Myocyte (in vitro differentiated cells): ENCODE measurements around the gene TSPAN5. TPM values are rescaled to one million over a fixed set of nuclear protein-coding genes. Genes with fewer than 3 reads are reported as not detected.

Experiments
- DNase-seq: peaks from one replicate; pipeline ENCODE4 v3.0.0-alpha.2; 2012; ENCODE audit warnings: low read depth
- total RNA-seq: library from RNA; depleted of rRNA; stranded (reverse); fragments of >200 nt; gene quantifications from 2 replicates; pipeline ENCODE4 v1.2.3, GENCODE V29; 2014

Gene TSPAN5
- total RNA-seq, 1 donor from 2014 or later: 14.1 TPM

DNA sequence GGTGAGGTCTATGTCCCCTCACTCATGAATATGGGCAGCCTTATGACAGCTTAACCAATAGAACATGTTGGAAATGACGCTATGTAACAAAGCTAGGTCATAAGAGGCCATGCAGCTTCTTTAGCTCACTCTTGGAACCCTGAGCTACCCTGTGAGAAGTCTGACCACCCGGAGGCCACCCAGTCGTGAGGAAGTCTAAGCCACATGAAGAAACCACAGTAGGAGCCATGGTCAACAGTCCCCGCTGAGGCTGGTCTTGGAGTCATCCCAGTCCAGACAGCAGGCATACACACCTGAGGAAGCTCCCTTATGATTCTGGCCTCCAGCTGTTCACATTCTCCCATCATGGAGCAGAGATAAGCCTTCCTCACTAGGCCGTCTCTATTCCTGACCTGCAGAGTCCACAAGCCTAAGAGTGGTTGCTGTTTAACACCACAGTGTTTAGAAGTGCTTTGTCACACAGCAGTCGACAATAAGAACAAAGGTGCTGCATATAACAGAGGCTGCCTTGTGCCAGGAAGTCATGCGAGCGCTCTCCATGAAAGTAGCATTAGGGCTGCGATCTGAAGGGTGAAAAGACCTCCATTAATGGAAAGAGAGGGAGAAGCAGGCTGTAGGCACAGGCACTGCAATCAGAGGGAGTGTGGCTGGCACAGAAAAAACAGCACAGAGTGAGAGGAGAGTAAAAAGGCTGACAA is 38.2 kb downstream of the TSPAN5 start:
- no peak for DNase-seq

DNA sequence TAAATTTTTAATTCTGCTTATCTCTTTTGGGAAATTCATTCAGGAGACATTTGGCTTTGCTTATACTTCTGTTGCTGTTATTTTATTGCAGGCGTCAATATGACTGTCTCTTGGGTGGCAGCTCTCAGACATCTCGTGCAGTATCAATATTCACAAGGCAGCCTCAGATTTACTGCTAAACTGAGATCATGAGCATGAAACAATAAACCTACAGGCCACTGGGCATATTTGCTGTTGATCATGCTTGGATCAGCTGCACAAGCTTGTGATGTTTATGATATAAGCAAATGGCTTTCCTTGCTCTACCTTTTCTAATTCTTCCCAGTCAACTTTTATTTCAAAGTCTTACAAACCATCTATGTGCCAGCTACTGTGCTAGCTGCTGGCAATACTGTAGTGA is 39.2 kb downstream of the TSPAN5 start:
- no peak for DNase-seq

DNA sequence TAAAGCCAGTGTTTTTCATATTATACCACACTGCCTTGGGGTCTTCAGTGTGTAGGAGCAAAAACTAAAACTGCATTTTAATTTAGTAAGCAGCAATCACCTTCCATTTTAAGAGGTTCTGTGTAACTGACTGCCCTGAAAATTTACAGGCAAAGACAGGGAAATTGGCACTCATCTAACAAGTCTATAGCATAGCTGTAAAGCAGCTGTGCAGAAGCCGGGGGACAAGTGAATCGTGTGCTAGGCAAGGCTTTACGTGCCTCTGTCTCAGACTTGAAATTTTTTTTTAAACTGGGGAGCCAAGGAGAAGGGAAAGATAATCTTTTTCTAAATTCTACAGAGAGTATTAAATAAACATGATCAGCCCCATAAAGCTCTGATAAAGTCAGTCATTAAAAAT is 39.7 kb downstream of the TSPAN5 start:
- no peak for DNase-seq

DNA sequence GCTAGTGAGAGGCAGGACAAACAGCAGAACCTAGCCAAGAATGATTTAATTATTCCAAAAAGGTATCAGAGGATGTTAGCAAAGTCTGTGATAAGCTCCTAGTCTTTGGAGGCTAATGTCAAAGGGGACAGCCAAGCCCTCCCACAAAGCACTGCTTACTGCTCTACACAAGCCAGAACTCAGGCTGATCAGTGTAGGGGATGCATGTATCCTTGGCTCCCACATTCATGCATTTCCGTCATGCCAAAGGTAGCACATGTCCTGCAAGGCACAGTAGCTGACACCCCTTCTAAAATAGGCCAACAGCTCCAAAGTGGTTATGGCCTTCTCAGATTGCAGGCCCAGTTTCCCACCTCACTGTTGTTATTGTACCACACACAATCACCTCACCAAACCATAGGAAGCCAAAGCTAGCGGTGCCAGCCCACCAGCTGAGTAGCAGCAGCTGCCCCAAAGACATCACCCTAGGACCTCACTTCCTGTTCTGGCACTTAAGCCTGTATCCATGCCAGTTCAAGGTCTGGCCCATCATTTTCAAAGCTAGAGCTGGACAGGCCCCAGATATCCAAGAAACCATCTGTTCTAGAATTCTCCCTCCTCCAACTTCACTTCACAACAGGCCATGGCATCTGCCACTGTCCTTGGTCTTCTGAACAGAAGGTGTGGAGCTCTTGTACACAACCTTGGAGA is 40.9 kb downstream of the TSPAN5 start:
- DNase-seq: peak; percentile 83

DNA sequence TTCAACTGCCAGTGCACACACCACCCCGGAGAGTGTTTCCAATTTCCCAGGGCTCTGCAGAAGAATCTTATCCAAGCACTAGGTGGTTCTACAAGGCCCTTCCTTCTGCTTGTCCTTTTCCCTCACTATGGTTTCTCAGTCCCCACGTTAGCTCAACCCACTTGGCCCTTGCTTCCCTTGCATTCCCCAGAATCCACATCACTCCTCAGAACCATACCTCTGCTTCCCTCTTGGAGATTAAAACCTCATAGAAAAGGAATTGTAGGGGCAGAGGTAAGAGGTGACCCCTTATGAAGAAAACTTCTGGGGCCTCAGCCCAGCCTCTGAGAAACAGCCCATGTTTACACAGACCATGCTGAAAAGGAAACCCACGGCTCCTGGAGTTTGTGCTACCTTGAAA is 42.4 kb downstream of the TSPAN5 start:
- no peak for DNase-seq

DNA sequence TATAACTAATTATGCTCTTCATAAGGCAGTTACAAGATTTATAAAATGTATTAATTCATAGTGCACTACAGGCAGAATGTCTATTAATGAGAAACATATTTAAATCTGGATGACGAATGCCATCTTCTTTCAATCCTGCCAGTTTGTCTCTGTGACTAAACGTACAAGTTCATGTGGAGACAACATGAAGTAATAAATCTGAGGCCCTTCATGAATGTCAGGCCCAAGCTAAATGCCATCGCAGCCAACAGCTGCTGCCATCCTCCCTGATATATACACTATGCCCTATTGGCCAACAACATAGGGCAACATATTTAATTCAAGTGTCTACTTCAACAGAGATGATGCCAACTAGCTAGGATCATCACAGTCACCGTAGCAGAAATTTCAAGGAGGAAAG is 43.7 kb downstream of the TSPAN5 start:
- DNase-seq: no peak

DNA sequence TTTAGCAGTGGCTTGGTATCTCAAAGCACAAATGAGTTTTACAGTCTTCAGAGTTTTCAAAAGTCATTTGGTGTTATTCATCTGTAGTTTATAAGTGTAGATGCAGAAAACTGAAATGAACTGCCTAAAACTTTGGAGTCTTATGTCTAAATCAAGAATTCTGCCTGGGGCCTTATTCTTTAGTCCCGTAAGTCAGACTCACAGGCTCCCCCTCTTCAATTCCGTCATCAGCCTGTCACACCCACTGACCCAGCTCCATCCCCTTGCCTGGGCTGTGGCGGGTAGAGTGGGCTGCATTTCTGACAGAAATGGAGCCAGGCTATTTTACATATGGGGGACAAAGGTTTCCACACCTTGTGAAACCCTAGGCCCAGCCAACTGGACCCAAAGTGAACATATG is 44.3 kb downstream of the TSPAN5 start:
- no peak for DNase-seq

DNA sequence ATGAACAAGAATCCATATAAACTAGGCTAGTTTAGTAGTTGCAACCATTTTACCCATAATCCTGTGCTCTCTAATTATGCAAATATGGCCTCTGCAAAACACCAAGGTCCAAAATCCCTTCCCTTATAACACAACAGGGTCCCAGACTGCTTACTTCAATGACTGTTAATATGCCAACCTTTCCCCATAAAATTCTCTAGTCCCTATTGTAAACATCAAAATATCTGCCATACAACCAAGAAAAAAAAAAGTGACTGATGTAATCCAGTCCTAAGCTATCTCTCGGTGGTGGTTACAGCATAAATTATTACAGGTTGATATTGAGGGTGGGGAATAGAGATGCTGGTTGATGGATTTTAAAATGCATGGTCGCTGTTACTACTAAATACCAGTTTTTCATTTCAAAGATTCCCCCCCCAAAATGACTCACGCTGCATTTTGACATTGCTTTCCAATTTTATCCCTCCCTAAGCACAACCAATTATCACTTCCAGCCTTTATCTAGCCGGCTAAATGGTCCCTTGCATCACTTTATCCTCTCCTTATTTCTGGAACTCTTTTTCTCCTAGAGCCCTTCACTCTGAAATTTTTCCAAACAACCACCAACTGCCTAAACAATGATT is 44.8 kb downstream of the TSPAN5 start:
- no peak for DNase-seq

DNA sequence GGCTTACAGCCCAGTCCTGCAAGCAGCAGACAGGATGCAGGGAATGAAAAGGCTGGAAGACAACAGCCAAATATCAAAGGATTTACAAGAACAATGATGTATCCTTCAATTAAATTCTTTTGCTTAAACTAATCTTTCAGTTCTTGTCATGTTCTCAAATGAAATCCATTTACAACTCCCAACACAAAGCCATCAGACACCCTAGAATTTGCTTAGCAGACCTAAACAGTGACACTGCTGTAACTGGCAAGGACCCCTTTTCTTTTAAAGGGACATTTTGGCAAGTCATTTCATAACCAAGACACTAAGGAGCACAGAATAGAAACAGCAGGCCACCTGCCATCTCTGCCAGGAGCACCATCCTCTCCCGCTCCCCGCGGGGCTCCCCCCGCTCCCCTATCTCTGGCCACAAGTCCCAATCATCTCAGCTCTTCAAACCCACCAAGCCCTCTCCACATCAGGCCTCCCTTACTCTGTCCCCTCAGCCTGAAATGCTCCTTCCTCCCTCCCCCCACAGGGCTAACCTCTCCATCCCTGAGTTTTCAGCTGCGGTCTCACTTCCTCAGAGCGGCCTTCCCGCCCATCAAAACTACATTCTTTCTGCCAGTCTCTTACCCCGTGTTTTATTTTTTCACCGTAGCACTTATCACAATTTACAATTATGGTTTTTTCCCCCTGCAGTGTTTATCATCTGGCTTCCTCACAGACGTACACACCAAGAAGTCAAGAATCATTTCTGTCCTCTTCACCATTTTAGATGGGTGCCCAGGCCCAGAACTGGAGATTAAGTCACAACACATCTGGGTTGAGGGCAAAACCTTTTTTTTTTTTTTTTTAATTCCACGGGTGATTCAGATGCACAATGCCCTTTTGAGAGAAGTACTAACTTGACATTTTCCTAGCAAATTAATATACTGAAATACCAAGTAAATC is 45.8 kb downstream of the TSPAN5 start:
- no peak for DNase-seq

DNA sequence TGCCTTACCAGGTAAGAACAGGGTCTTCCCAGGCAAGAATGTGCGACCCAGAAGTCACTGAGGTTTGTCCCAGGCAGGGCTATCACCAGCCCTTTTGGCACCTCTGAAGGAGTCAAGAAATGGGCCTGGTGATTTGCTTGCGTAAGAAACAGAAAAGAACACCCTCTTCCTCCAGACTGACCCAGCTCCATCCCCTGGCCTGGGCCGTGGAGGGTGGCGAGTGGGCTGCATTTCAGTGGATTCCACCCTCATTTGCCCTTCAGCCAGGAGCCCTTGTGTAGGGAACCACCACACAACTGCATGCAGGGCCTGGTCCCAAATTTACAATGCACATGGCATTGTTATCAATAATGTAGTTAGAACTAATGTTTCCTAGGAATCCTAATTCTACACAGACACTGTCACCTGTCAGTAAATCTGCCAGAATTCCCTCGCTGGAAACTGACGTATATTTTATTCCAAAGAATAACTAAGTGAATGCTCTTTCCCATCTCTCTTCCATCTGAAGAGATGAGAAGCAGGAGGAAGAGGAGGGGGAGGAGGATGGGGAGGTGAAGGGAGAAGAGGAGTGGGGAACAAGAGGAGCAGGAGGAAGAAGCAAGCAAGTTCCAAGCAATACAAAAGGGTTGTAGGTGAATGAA is 46.6 kb downstream of the TSPAN5 start:
- DNase-seq: no peak

DNA sequence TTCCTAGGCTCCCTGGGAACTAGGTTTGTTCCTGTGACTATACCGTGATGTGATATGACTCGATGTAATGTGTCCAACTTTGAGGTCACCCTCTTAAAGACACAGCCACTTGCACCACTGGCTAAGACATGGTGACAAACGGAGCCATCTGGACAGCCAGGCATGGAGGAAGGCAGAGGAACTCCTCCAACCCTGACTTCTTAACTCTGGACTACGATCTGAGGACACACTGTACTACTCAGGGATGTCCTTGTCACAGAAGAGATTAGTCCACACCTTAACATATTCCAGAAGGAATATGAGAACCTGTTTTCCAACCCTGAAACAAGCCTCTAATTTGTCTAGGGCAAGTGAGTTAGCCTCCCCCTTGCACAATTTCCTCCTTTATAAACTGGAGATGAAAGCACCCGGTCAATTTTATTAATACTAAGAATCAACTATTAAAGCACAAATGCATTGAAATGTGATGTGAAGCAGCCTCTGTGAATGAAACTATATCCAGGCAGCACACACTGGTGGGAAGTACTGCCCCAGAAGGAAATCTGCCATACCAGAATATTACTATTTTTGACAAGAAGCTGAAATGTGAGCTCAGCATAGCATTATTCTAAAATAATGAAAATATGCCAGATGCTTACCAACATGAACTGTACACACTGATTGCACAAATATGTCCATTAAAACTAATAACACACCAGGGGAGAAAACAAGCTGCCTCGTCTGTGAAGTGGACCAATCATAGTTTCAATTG is 47.3 kb downstream of the TSPAN5 start:
- DNase-seq: no peak

DNA sequence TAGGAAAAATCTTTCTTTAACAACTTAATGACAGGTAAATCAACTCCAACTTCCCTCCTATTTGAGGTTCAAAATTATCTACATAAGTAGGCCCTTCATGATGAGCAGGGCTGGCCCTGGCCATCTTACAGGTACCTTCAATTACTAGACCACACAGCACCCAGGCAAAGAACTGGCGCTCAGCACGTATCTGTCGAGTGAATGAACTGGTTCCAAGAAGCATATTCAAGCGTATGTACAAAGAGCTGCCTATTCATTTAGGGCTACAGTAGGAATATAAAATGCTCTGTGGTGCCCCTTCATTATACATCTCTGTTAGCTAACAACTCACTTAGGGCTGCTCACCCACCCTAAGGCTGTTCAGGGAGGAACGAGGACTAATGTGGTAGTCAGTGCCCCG is 48.0 kb downstream of the TSPAN5 start:
- DNase-seq: no peak

DNA sequence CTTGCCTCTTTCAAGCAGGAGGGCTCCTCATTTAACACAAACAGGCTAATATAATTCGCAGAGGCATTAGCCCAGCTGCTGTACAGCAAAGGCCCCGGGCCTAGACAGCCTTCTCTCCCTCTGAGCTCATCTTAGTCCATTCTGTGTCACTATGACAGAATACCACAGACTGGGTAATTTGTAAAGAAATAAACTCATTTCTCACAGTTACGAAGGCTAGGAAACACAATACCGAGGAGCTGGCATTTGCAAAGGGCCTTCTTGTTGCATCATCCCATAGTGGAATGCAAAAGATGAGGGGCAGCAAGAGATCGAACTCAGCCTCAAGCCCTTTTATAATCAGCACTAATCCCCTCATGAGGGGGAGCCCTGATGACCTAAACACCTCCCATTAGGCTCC is 48.5 kb downstream of the TSPAN5 start:
- no peak for DNase-seq

DNA sequence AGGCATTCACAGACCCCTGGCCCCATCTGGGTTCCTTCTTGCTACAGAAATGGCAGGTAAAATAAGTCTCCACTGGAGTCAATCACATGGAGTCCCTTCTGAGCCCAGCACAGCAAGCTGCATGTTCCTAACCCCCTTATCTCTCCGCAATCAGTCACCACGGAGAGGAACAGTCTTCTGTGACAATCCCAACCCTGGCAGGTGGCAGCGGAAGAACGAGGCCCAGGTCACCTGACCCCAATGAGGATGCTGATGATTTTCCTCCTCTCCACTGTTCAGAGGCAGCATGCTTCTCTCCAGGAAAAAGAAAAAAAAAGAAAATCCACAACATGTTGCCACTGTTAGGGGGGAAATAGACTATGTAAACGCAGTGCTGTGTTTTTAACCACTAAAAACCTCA is 50.1 kb downstream of the TSPAN5 start:
- DNase-seq: no peak

DNA sequence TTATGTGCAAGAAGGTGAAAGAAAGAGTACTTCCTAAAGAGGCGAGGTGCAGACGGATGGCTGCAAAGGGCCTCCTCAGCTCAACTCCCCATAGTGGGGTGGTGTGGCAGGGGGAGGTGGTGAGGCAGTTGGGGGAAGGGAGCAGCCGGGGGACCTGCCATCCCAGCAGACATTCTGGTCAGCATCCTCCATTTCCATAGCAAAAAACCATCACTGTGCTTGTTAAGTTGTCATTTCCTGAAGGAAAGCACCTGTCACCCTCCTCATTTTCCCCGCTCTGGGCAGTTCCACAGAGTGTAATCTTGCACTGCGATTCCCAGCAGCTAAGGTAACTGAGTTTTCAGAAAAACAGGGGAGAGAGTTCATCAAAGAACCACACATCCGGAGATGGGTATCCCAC is 51.5 kb downstream of the TSPAN5 start:
- no peak for DNase-seq

DNA sequence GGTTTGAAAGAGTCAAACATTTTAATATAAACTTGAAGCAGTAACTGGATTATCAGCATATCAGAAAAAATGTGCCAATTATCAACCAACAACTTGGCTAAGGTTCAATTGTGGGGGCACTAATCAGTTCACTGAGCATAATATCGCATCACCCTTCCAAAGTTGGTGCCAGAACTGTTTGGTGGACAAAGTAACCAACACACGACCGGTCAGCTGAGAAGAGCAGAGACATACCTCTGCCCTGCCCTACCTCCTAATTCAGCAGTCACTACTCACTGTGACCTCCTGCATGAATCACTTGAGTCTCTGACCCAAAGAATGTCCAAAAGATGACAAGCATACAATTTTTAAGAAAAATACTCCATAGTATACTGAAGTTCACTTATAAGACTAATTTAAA is 53.2 kb downstream of the TSPAN5 start:
- no peak for DNase-seq

DNA sequence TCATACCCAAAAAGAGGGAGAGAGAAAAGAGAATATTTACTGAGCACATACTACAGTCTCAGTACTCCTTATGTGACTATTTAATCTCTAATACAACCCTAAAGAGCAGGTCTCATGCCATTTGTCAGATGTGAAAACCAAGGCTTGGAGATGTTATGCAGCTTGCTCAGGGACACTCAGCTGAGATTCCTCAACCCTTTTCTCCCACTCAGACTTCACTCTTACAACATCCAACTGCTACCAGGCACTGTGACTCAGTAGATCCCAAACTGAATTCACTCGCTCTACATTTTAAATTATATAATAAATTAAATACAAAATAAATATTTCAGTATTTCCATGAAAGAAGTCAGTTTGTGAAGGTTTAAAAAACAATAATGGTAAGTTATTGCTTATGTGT is 53.7 kb downstream of the TSPAN5 start:
- DNase-seq: no peak

DNA sequence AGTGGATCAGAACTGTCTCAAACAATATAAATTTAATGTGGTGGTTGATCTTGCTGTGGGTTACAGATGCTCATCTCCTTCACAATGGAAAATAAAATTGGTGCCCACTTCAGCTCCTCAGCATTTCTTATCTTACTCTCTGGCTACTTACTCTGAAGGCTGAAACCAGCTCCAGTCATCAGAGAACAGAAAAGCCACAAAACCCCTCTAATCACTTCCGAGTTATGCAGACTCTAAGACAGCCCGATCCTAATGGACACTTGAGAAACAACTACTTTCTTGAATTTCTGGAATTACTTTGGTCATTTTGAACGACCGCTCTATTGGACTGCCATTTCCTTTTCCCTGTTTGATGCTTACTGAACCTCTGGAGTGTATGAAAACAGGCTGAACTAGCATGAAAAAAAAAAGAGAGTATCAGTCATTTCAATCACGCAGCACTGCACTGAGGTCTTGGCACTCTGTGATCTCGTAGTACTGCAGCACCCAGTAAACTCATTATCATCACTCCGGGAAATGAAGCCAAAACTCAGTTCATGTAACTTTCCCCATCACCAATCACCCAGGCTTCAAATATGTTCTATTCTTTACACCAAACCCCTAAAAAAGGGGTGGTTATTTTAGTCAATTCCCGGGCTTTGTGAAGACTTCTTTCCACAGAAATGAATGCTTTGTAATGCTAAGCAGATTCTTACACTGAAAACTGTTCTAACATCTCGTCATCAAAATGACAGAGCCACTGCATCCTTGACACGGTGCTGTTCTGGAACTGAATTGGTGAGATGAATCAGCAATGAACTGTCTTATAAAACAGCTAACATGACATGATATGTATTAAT is 54.5 kb downstream of the TSPAN5 start:
- no peak for DNase-seq

DNA sequence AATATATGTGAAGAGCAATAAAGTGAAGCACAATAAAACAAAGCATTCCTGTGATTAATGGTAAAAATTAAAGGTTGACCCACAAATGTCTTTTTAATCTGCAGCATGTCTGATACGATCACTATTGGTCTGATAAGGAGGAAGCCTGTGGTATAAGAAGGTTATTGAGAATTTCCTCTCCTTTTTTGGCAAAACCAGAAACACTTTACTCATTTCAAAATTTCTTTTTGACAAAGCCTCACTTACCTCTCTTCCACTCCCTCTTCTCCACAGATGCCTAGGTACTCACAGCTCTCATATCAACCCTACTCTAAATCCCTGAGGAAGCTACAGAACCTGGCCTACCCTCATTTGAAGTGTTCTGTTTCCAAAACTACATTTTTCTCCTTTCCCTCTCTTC is 56.1 kb downstream of the TSPAN5 start:
- DNase-seq: no peak

DNA sequence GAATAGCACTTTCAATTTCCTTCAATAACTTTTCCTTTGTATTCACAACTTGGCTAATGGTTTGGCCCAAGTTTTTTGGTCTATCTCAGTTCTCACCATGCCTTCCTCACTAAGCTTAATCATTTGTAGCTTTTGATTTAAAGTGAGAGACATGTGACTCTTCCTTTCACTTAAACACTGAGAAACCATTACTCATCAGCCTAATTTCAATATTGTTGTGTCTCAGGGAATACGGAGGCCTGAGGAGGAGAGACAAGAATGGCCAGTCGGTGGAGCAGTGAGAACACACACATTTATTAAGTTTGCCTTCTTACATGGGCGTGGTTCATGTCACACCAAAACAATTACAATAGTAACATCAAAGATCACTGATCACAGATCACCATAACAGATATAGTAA is 56.7 kb downstream of the TSPAN5 start:
- DNase-seq: no peak
